Stimulated activated effector memory CD8-positive, alpha-beta T cell treated with anti-CD3 and anti-CD28 coated beads, Interleukin-12 subunit alpha, Interleukin-12 subunit beta, amount 100 ng/mL, for 72 hours (primary cell): Measurements from ENCODE around the gene UTP25.

Experiments used
- ATAC-seq: fragments of 150-1000 bp; cut with Tn5 transposase; 2 replicates; pipeline ENCODE4 v1.10.0; 2021
- DNase-seq, 2 donors: peaks; one replicate each; pipeline ENCODE4 v3.0.0; 2021 to 2022; ENCODE audit warnings: low spot score in 2 of 2
- H3K27ac Mint-ChIP-seq: one replicate; pipeline ENCODE4 v1.8.0; 2022; ENCODE audit warnings: mild to moderate bottlenecking, mixed read lengths
- H3K36me3 Mint-ChIP-seq: one replicate; pipeline ENCODE4 v1.8.0; 2022; ENCODE audit warnings: mild to moderate bottlenecking, mixed read lengths
- H3K4me1 Mint-ChIP-seq: one replicate; pipeline ENCODE4 v1.8.0; 2022; ENCODE audit warnings: mixed read lengths
- H3K4me3 Mint-ChIP-seq: one replicate; pipeline ENCODE4 v1.8.0; 2022; ENCODE audit warnings: mild to moderate bottlenecking, mixed read lengths
- H3K9me3 Mint-ChIP-seq: one replicate; pipeline ENCODE4 v1.8.0; 2022; ENCODE audit warnings: mixed read lengths

The UTP25 gene

DNA sequence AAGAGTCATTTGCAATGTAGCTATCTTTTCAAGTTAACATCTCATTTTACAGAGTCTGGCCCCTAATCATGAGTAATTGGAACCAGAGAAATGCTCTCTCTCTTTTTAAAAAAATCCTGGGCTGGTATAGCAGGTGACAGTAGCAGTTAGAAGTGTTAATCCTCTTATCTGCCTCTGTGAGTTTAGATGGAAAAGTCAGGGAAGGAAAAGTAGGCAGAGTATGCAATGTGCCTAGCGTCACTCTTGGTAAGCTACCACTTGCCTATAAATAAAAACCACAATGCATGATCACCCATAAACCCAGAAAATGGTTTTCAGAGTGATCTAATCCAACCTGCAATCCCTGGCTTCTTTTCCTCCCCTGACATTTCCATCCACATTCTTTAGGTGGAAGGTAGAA, 43.2 kb downstream of the UTP25 start:
- no peak for DNase-seq
- H3K4me1 Mint-ChIP-seq, result no peaks in the 10 kb centered on the region
- peaks cover 3% of the 10 kb centered on the region for H3K9me3 Mint-ChIP-seq
- no peak overlapping the region for H3K27ac Mint-ChIP-seq
- no peak overlapping the region for H3K4me3 Mint-ChIP-seq
- no peak for ATAC-seq
- H3K36me3 Mint-ChIP-seq, result no peaks in the 10 kb centered on the region

GRCh38 chr1:209871430-209871829, 43.7 kb downstream of the UTP25 start:
- ATAC-seq (no peak), DNase-seq (no peak)
- Mint-ChIP-seq H3K4me3 (no peak overlapping the region), H3K36me3 (no peaks in the 10 kb centered on the region), H3K27ac (no peak overlapping the region), H3K4me1 (no peaks in the 10 kb centered on the region), H3K9me3 (peaks cover 3% of the 10 kb centered on the region)

DNA sequence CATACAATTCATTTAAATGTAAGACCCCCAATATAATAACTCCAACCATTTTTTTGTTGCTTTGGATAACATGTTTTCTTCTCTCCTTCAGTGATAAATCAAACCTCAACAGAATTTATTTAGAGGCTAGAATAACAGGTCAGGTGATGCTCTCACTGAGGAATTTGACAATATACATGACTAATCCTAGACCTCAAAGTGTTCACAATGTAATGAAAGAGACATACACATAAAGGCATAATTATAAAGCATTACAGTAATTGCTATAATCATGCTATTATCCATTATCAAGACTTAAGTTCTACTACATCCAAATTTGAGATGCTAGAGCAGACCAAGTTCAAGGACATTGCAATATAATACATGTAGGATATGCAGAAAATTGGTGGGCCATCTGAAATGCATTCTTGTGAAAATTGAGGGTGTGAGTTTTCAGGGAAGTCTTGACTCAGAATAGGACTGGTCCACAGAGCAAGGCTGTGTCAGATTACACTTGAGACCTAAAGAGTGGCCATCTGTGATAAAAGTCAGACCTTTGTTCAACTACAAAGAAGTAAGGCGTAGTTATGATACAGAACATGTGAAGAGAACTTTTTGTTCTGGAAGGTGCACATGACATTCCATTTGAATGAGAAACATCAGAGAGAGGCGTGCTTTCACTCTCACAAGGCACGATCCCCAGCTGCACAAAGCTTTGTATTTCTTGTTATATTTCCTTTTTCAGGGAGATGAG, 45.5 kb downstream of the UTP25 start:
- H3K9me3 Mint-ChIP-seq, result no peaks in the 10 kb centered on the region

GRCh38 chr1:209875515-209875914, 47.7 kb downstream of the UTP25 start:
- Mint-ChIP-seq H3K4me3 (no peak overlapping the region), H3K9me3 (no peaks in the 10 kb centered on the region), H3K4me1 (no peaks in the 10 kb centered on the region), H3K36me3 (no peaks in the 10 kb centered on the region), H3K27ac (no peak overlapping the region)
- no peak for ATAC-seq
- no peak for DNase-seq

More for the DNA sequence above, 45.5 kb downstream of the UTP25 start:
- H3K4me3 Mint-ChIP-seq, result no peak overlapping the region
- DNase-seq, result no peak
- no peaks in the 10 kb centered on the region for H3K4me1 Mint-ChIP-seq
- H3K27ac Mint-ChIP-seq, result no peak overlapping the region
- no peaks in the 10 kb centered on the region for H3K36me3 Mint-ChIP-seq
- ATAC-seq, result no peak

GRCh38 chr1:209876078-209876800, 48.5 kb downstream of the UTP25 start:
- no peaks in the 10 kb centered on the region for H3K36me3 Mint-ChIP-seq
- H3K9me3 Mint-ChIP-seq, result no peaks in the 10 kb centered on the region
- H3K27ac Mint-ChIP-seq, result no peak overlapping the region
- H3K4me3 Mint-ChIP-seq, result no peak overlapping the region
- ATAC-seq (no peak), DNase-seq (no peak)
- no peaks in the 10 kb centered on the region for H3K4me1 Mint-ChIP-seq

DNA sequence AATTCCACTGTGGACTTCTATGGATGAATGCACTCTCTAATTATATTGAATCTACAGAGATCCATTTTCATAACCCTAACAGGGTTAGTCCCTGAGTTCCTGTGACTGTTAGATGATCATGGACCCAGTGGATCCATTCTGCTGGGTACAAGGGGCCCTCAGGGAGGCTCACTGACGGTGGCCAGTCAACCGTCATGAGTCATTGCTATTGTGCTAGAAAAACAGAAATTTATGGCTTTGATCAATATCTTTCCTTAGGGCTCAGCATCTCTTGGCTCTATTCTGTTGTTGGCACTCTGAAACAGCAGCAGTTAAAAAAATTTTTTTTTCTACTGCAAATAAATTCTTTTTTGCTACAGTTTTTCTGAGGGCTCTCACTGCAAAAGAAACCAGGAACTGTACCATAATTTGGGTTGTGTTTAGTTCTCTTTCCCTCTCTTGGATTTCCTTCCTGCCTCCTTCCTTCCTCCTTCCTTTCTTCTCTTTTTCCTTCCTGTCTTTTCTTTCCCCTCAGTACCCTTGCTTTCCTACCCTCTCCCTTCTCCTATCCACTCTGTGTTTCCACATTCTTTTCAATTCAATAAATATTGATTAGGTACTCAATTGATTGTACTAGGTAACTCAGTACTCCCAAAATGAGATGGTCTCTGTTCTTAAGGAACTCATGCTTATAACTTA, 49.5 kb downstream of the UTP25 start:
- Mint-ChIP-seq H3K27ac (no peak overlapping the region), H3K4me3 (no peak overlapping the region), H3K9me3 (no peaks in the 10 kb centered on the region), H3K36me3 (no peaks in the 10 kb centered on the region), H3K4me1 (no peaks in the 10 kb centered on the region)
- ATAC-seq (no peak), DNase-seq (no peak)

DNA sequence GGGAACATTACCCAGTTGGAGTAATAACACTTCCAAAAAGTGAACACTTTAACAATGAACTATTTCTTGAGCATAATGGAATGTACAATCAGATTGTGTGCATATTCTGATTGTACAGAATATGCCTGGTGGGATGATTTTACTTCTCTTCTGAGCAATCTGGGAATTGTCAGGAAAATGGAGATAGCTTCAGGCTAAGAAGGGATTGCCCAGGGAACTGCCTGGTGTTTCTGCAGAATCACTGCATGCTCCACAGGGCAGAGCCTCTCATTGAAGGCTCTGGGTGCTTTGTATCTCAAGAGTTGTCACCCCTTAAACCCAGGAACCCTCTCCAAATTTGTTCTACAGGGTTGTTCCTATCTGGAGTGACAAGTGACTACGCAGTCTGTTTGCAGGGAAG, 51.2 kb downstream of the UTP25 start:
- DNase-seq, result no peak
- no peak overlapping the region for H3K27ac Mint-ChIP-seq
- H3K36me3 Mint-ChIP-seq, result no peaks in the 10 kb centered on the region
- no peaks in the 10 kb centered on the region for H3K9me3 Mint-ChIP-seq
- H3K4me3 Mint-ChIP-seq, result no peak overlapping the region
- no peak for ATAC-seq
- H3K4me1 Mint-ChIP-seq, result peaks cover under 1% of the 10 kb centered on the region

DNA sequence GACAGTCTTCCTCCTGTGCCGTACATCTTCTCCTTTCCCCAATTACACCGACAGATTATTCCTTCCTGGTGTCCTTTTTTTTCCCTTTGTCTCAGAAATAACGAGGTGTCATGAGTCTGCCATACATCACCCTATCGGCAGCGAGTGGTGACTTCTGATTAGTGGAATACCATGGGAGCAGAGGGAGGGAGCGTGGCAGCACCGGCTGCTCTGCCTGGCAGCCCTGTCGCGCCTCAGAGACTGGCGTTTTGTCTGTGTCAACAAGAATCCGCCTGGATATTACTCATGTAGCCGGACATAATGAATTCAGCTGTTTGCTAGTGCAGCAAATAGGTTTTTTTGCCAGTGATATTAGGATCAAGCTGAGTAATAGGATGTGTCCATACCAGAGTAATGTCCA, 51.8 kb downstream of the UTP25 start:
- ATAC-seq (no peak), DNase-seq (no peak)
- Mint-ChIP-seq H3K4me3 (no peak overlapping the region), H3K9me3 (no peaks in the 10 kb centered on the region), H3K27ac (no peak overlapping the region), H3K4me1 (peaks cover 6% of the 10 kb centered on the region), H3K36me3 (no peaks in the 10 kb centered on the region)

GRCh38 chr1:209880031-209880430, 52.3 kb downstream of the UTP25 start:
- Mint-ChIP-seq H3K36me3 (no peaks in the 10 kb centered on the region), H3K9me3 (no peaks in the 10 kb centered on the region), H3K4me1 (peaks cover 11% of the 10 kb centered on the region), H3K27ac (no peak overlapping the region), H3K4me3 (no peak overlapping the region)
- DNase-seq, result no peak
- no peak for ATAC-seq

- DNase-seq (no peak), ATAC-seq (no peak)
- Mint-ChIP-seq H3K36me3 (no peaks in the 10 kb centered on the region), H3K9me3 (no peaks in the 10 kb centered on the region), H3K4me3 (no peak overlapping the region), H3K27ac (no peak overlapping the region), H3K4me1 (peaks cover 12% of the 10 kb centered on the region)
These were observed 53.8 kb downstream of the UTP25 start for GRCh38 chr1:209881619-209882018.

GRCh38 chr1:209882286-209882685, 54.5 kb downstream of the UTP25 start:
- no peak overlapping the region for H3K27ac Mint-ChIP-seq
- H3K4me3 Mint-ChIP-seq, result no peak overlapping the region
- no peak for DNase-seq
- no peak for ATAC-seq
- H3K4me1 Mint-ChIP-seq, result peaks cover 12% of the 10 kb centered on the region
- no peaks in the 10 kb centered on the region for H3K9me3 Mint-ChIP-seq
- no peaks in the 10 kb centered on the region for H3K36me3 Mint-ChIP-seq

- Mint-ChIP-seq H3K27ac (no peak overlapping the region), H3K4me1 (peaks cover 12% of the 10 kb centered on the region), H3K36me3 (no peaks in the 10 kb centered on the region), H3K4me3 (no peak overlapping the region), H3K9me3 (no peaks in the 10 kb centered on the region)
- ATAC-seq, result no peak
- DNase-seq, result peak in 1 of 2 donors; percentile 2
These were observed 55.2 kb downstream of the UTP25 start for GRCh38 chr1:209882942-209883340.

- H3K4me1 Mint-ChIP-seq, result peaks cover 12% of the 10 kb centered on the region
These were observed 55.7 kb downstream of the UTP25 start for GRCh38 chr1:209883341-209883971.

DNA sequence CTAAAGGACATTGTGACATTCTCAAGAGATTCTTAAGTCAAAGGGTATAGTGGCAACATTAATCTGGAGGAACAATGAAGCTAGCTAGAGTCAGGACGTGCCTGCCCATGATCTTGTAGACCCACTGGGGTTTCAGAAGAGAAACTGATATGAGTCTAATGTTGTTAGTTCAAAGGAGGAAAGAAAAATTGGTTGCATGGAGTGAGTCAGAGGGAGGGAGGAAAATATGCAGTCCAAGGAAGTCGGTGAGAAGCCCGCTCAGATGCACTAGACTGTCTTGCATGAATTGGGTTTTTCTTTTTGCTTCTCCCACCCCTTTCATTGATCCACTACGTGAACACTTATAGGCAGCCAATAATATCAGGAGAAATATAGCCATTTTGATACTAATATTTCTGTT, 56.5 kb downstream of the UTP25 start:
- peak in 1 of 2 donors; percentile 15 for DNase-seq
- Mint-ChIP-seq H3K27ac (no peak overlapping the region), H3K4me1 (peaks cover 12% of the 10 kb centered on the region), H3K36me3 (no peaks in the 10 kb centered on the region), H3K9me3 (no peaks in the 10 kb centered on the region), H3K4me3 (no peak overlapping the region)
- peak; percentile 55 for ATAC-seq

More at GRCh38 chr1:209883341-209883971, 55.7 kb downstream of the UTP25 start:
- Mint-ChIP-seq H3K36me3 (no peaks in the 10 kb centered on the region), H3K9me3 (no peaks in the 10 kb centered on the region), H3K4me3 (no peak overlapping the region), H3K27ac (no peak overlapping the region)
- ATAC-seq, result no peak
- peak in 1 of 2 donors; percentile 4 for DNase-seq

DNA sequence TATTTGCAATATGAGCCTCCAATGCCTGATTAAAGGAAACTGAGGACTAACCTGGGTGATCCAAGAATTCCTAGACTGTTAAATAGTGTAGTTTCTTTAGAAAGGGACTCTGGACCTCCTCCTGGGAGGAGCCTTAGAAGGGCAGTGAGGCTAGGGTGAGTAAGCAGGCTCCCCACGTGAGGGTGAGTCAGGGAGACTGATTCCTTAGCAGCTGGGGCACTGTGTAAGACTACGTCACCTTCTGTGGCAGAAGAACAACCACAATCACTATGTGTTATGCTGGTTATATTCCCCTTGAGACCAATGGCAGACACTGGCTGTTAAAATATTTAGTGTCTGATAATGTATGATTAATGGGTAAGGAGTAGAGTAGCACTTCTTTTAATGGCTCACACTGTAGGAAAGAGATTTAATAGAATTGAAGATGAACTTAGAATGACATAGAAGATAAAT, 56.9 kb downstream of the UTP25 start:
- DNase-seq, result peak; percentile 7 to 53
- Mint-ChIP-seq H3K4me3 (no peak overlapping the region), H3K27ac (no peak overlapping the region), H3K9me3 (no peaks in the 10 kb centered on the region), H3K36me3 (no peaks in the 10 kb centered on the region), H3K4me1 (peaks cover 12% of the 10 kb centered on the region)
- ATAC-seq, result peak; percentile 100
